Lower leg skin (tissue), 3 donors: ENCODE measurements around the gene EPHB2.

Experiments
- CTCF ChIP-seq, 3 donors: fragments of 450-650 bp; IDR thresholded peaks; one replicate each; pipeline ENCODE4 v1.5.1; 2016; ENCODE audit warnings: antibody characterized with exemption in 3 of 3, mild to moderate bottlenecking in 3 of 3, moderate library complexity in 2 of 3
- POLR2A ChIP-seq, 2 donors: fragments of 450-650 bp; IDR thresholded peaks; one replicate each; pipeline ENCODE4 v1.6.1; 2016 to 2017; ENCODE audit warnings: antibody characterized with exemption in 2 of 2, mild to moderate bottlenecking in 1 of 2, moderate library complexity in 1 of 2

- no peak for TF ChIP-seq CTCF (IDR thresholded peaks at IDR 0.05)
- TF ChIP-seq POLR2A (IDR thresholded peaks at IDR 0.05) = no peak
Measured at GRCh38 chr1:22816803-22817202, 106.2 kb downstream of the EPHB2 start.
